IMR-90 (cell line): Measurements from ENCODE around the gene TSHZ1. TPM values are rescaled to one million over a fixed set of nuclear protein-coding genes. Genes with fewer than 3 reads are reported as not detected.

Source experiments
- ATAC-seq: fragments of 200-7000 bp; cut with Tn5 transposase; 2 replicates; pipeline ENCODE4 v1.9.1; 2020; ENCODE audit warnings: low read depth, mild to moderate bottlenecking, moderate library complexity
- BruUV-seq: library from RNA; stranded (reverse); fragments of 400-500 nt; replicated peaks from 2 replicates; lab custom pipeline; 2021; lab: Mats Ljungman, UMichigan
- CTCF ChIA-PET: fragments of 300-600 bp; formaldehyde crosslinking; extraction: SDS; loops from one replicate; lab custom pipeline; 2021; ENCODE audit warnings: antibody characterized with exemption; lab: Yijun Ruan, JAX
- POLR2A ChIA-PET: fragments of 300-600 bp; sonication (Branson Sonifier 250); formaldehyde crosslinking; loops from one replicate; lab custom pipeline; 2022; ENCODE audit warnings: antibody characterized with exemption; ENCODE audit not compliant: unreplicated experiment; lab: Charles Lee
- DNase-seq: peaks from one replicate; pipeline ENCODE4 v3.0.0; 2013
- H2AFZ ChIP-seq: replicated peaks from 2 replicates; pipeline ENCODE3; 2013; ENCODE audit warnings: low read length, mild to moderate bottlenecking; ENCODE audit not compliant: poor library complexity
- H2AK5ac ChIP-seq: 2 replicates; pipeline ENCODE4 v1.6.1; 2013; ENCODE audit warnings: low read depth, low read length, inconsistent platforms
- H2AK9ac ChIP-seq: replicated peaks from 2 replicates; pipeline ENCODE3; 2013; ENCODE audit warnings: mild to moderate bottlenecking, low read depth, low read length, moderate library complexity; ENCODE audit not compliant: poor library complexity
- H2BK120ac ChIP-seq: 2 replicates; pipeline ENCODE4 v1.6.1; 2013; ENCODE audit warnings: low read depth, low read length, inconsistent platforms
- H2BK15ac ChIP-seq: 3 replicates; pipeline ENCODE4 v1.6.1; 2013; ENCODE audit warnings: low read depth, low read length, inconsistent platforms
- H2BK20ac ChIP-seq: 2 replicates; pipeline ENCODE4 v1.6.1; 2013; ENCODE audit warnings: low read depth, mild to moderate bottlenecking, inconsistent platforms, low read length, moderate library complexity
- H2BK5ac ChIP-seq: 2 replicates; pipeline ENCODE4 v1.6.1; 2013; ENCODE audit warnings: mild to moderate bottlenecking, low read depth, low read length, inconsistent platforms; ENCODE audit not compliant: poor library complexity, severe bottlenecking
- H3K14ac ChIP-seq: replicated peaks from 2 replicates; pipeline ENCODE4 v1.6.1; 2013; ENCODE audit warnings: low read depth, low read length, inconsistent platforms
- H3K18ac ChIP-seq: 2 replicates; pipeline ENCODE4 v1.6.1; 2013; ENCODE audit warnings: low read depth, low read length, control low read depth
- H3K23ac ChIP-seq: 2 replicates; pipeline ENCODE4 v1.6.1; 2013; ENCODE audit warnings: low read depth, low read length, inconsistent platforms
- H3K27ac ChIP-seq: 2 replicates; pipeline ENCODE4 v1.5.1; 2013; ENCODE audit warnings: mild to moderate bottlenecking, control low read depth, low read length; ENCODE audit not compliant: insufficient read depth
- H3K27me3 ChIP-seq: 2 replicates; pipeline ENCODE4 v1.6.1; 2013; ENCODE audit warnings: low read length; ENCODE audit not compliant: control insufficient read depth, insufficient read depth
- H3K36me3 ChIP-seq: 2 replicates; pipeline ENCODE4 v1.6.1; 2013; ENCODE audit warnings: low read length, mixed read lengths; ENCODE audit not compliant: control insufficient read depth, insufficient read depth
- H3K4ac ChIP-seq: 2 replicates; pipeline ENCODE4 v1.6.1; 2013; ENCODE audit warnings: low read depth, low read length, inconsistent platforms
- H3K4me1 ChIP-seq: 2 replicates; pipeline ENCODE4 v1.6.1; 2013; ENCODE audit warnings: low read length, mixed read lengths; ENCODE audit not compliant: control insufficient read depth, insufficient read depth
- H3K4me2 ChIP-seq: 2 replicates; pipeline ENCODE4 v1.6.1; 2013; ENCODE audit warnings: low read depth, mild to moderate bottlenecking, control low read depth, low read length, moderate library complexity
- H3K4me3 ChIP-seq: 2 replicates; pipeline ENCODE4 v1.5.1; 2013; ENCODE audit warnings: low read depth, mild to moderate bottlenecking, control low read depth, low read length, moderate library complexity; ENCODE audit not compliant: insufficient read depth
- H3K56ac ChIP-seq: 2 replicates; pipeline ENCODE4 v1.6.1; 2013; ENCODE audit warnings: low read length, inconsistent platforms; ENCODE audit not compliant: insufficient read depth; ENCODE audit errors: extremely low read depth
- H3K79me1 ChIP-seq, 2 experiments: 2 replicates each; pipeline ENCODE4 v1.6.1; 2013; ENCODE audit warnings: low read length in 2 of 2, inconsistent platforms in 1 of 2, low read depth in 1 of 2
- H3K9ac ChIP-seq: 2 replicates; pipeline ENCODE4 v1.6.1; 2013; ENCODE audit warnings: low read depth, low read length, control low read depth
- H3K9me1 ChIP-seq: 2 replicates; pipeline ENCODE4 v1.6.1; 2013; ENCODE audit warnings: low read length, inconsistent platforms; ENCODE audit not compliant: insufficient read depth
- H3K9me3 ChIP-seq: 2 replicates; pipeline ENCODE4 v1.6.1; 2013; ENCODE audit warnings: low read length; ENCODE audit not compliant: control insufficient read depth, insufficient read depth
- H4K20me1 ChIP-seq: 2 replicates; pipeline ENCODE4 v1.6.1; 2013; ENCODE audit warnings: low read length, inconsistent platforms; ENCODE audit not compliant: insufficient read depth
- H4K5ac ChIP-seq: 2 replicates; pipeline ENCODE4 v1.6.1; 2013; ENCODE audit warnings: mild to moderate bottlenecking, low read depth, low read length, control low read depth
- H4K8ac ChIP-seq, 2 experiments: 2 replicates each; pipeline ENCODE4 v1.6.1; 2013; ENCODE audit warnings: low read depth in 2 of 2, low read length in 2 of 2, control low read depth in 1 of 2, inconsistent platforms in 1 of 2
- H4K91ac ChIP-seq: 2 replicates; pipeline ENCODE4 v1.6.1; 2013; ENCODE audit warnings: low read depth, low read length, inconsistent platforms; ENCODE audit not compliant: insufficient read depth
- BHLHE40 ChIP-seq: fragments of 150-350 bp; IDR thresholded peaks from 2 replicates; pipeline ENCODE4 v1.6.1; 2016; ENCODE audit warnings: mild to moderate bottlenecking, low read depth, low read length
- CEBPB ChIP-seq: IDR thresholded peaks from 2 replicates; pipeline ENCODE4 v1.6.1; 2012; ENCODE audit warnings: low read depth, low read length, improper control_type of control experiment
- CHD1 ChIP-seq: IDR thresholded peaks from 2 replicates; pipeline ENCODE4 v1.6.1; 2012; ENCODE audit warnings: low read depth, low read length, improper control_type of control experiment
- CTCF ChIP-seq: conservative IDR thresholded peaks from 2 replicates; pipeline ENCODE4 v1.5.1; 2012; ENCODE audit warnings: mild to moderate bottlenecking, low read depth, low read length, improper control_type of control experiment
- FOS ChIP-seq: fragments of 150-350 bp; IDR thresholded peaks from 2 replicates; pipeline ENCODE4 v1.6.1; 2016; ENCODE audit warnings: low read depth, low read length
- MAZ ChIP-seq: IDR thresholded peaks from 2 replicates; pipeline ENCODE4 v1.6.1; 2012; ENCODE audit warnings: low read depth, mild to moderate bottlenecking, low read length, improper control_type of control experiment, moderate library complexity, borderline replicate concordance
- MXI1 ChIP-seq: IDR thresholded peaks from 2 replicates; pipeline ENCODE4 v1.6.1; 2012; ENCODE audit warnings: low read depth, mild to moderate bottlenecking, low read length, moderate library complexity, borderline replicate concordance
- NFE2L2 ChIP-seq: fragments of 150-350 bp; IDR thresholded peaks from 2 replicates; pipeline ENCODE4 v1.6.1; 2016; ENCODE audit warnings: low read depth, mild to moderate bottlenecking, low read length
- POLR2A ChIP-seq: IDR thresholded peaks from 2 replicates; pipeline ENCODE4 v1.6.1; 2012; ENCODE audit warnings: mild to moderate bottlenecking, low read depth, low read length
- RFX5 ChIP-seq: IDR thresholded peaks from 2 replicates; pipeline ENCODE4 v1.8.0; 2012; ENCODE audit warnings: low read depth, mild to moderate bottlenecking, low read length, moderate library complexity
- USF2 ChIP-seq: fragments of 150-350 bp; IDR thresholded peaks from 2 replicates; pipeline ENCODE4 v1.6.1; 2017; ENCODE audit warnings: mild to moderate bottlenecking, antibody characterized with exemption, low read length, low read depth
- WGBS, 2 experiments: methylation state at CpG; one replicate each; pipeline versions ENCODE4 v1.1.5 to v1.1.7; 2013; ENCODE audit warnings: missing lambda C conversion rate in 2 of 2; ENCODE audit not compliant: insufficient read length in 1 of 2; ENCODE audit errors: extremely low coverage in 2 of 2; 5-methylcytosine and 5-hydroxymethylcytosine counted together
- dilution Hi-C: fragments of 300-500 bp; cut with HindIII; formaldehyde crosslinking; loops from one replicate; pipeline ENCODE4 v1.14.3; 2018; ENCODE audit warnings: low sequenced_read_pairs; ENCODE audit not compliant: unreplicated experiment
- in situ Hi-C: fragments of 300-500 bp; cut with MboI; formaldehyde crosslinking; loops from 3 replicates; pipeline ENCODE4 v1.14.3; 2019; ENCODE audit warnings: low sequenced_read_pairs, inconsistent platforms, mixed read lengths
- intact Hi-C: fragments of 100-400 bp; cut with micrococcal nuclease; formaldehyde crosslinking; loops from 2 replicates; pipeline ENCODE4 v1.10.0; 2022
- polyA plus RNA-seq, 3 experiments: library from polyadenylated mRNA; depleted of rRNA; stranded (reverse); fragments of >200 nt; gene quantifications; 2 replicates each; pipeline ENCODE4 v1.2.3, GENCODE V29; 2012; ENCODE audit warnings: low replicate concordance in 1 of 3
- total RNA-seq: library from RNA; depleted of rRNA; stranded (reverse); fragments of >200 nt; gene quantifications from 2 replicates; pipeline ENCODE4 v1.2.3, GENCODE V29; 2012

The TSHZ1 gene
- total and polyA plus RNA-seq, 2 of the 4 experiments (the other 2 are of a cell fraction) = 7.1 to 10.0 TPM

- intact Hi-C loops (no loop called here), in situ Hi-C loops (no loop called here), dilution Hi-C loops (no loop called here)
- no peaks in the 10 kb centered on the region for H3K9me3 ChIP-seq
- H3K27me3 ChIP-seq = peaks cover 2% of the 10 kb centered on the region; the same call in 1 of the 2 replicates
- no peak overlapping the region for H3K56ac ChIP-seq
- no peak overlapping the region for H3K23ac ChIP-seq
- H2BK20ac ChIP-seq = no peak overlapping the region
- H3K9ac ChIP-seq = no peak overlapping the region
- no peak overlapping the region for H4K8ac ChIP-seq
- ChIA-PET POLR2A (no interaction called here), CTCF (no interaction called here)
- no peak overlapping the region for H2BK15ac ChIP-seq
- no peak overlapping the region for H3K4ac ChIP-seq
- H3K18ac ChIP-seq = no peak overlapping the region
- H3K79me1 ChIP-seq = no peaks in the 10 kb centered on the region
- no peak overlapping the region for H2AFZ ChIP-seq
- no peak overlapping the region for H4K91ac ChIP-seq
- no peak overlapping the region for H2AK5ac ChIP-seq
- H3K4me2 ChIP-seq = no peak overlapping the region
- H3K4me3 ChIP-seq = no peak overlapping the region
- DNase-seq (no peak), ATAC-seq (no peak)
- WGBS, 2 experiments = 80% methylated on average over 2 of the region's 6 CpGs; no CpG with 5 or more reads in 1 of the 2 experiments
- no peak overlapping the region for H2AK9ac ChIP-seq
- H3K14ac ChIP-seq = no peak overlapping the region
- H3K9me1 ChIP-seq = no peaks in the 10 kb centered on the region
- no peak overlapping the region for H2BK5ac ChIP-seq
- no peaks in the 10 kb centered on the region for H3K36me3 ChIP-seq
- H4K5ac ChIP-seq = no peak overlapping the region
- no peak overlapping the region for H2BK120ac ChIP-seq
- no peaks in the 10 kb centered on the region for H4K20me1 ChIP-seq
- no peaks in the 10 kb centered on the region for H3K4me1 ChIP-seq
- BruUV-seq = no TSS peak
- H3K27ac ChIP-seq = no peak overlapping the region
- TF ChIP-seq CEBPB (no peak), NFE2L2 (no peak), CHD1 (no peak), BHLHE40 (no peak), MAZ (no peak), FOS (no peak), RFX5 (no peak), USF2 (no peak), POLR2A (no peak), CTCF (no peak), MXI1 (no peak)
Measured at GRCh38 chr18:75335511-75335910, 124.9 kb downstream of the TSHZ1 start.
